Ascending aorta (tissue), 2 donors: ENCODE data around the gene CT83. TPM values are rescaled to one million over a fixed set of nuclear protein-coding genes. Genes with fewer than 3 reads are reported as not detected.

Source experiments
- DNase-seq, 2 donors: peaks; one replicate each; pipeline ENCODE4 v3.0.0-alpha.2; 2019; ENCODE audit warnings: low spot score in 2 of 2
- H3K27ac ChIP-seq, 2 donors: fragments of 200-600 bp; sonication (generic); one replicate each; pipeline ENCODE4 v1.5.1; 2016 to 2017; ENCODE audit warnings: mild to moderate bottlenecking in 1 of 2
- H3K27me3 ChIP-seq: fragments of 200-600 bp; sonication (generic); one replicate; pipeline ENCODE4 v1.5.1; 2017
- H3K36me3 ChIP-seq, 2 donors: fragments of 200-600 bp; sonication (generic); one replicate each; pipeline ENCODE4 v1.5.1; 2016
- H3K4me1 ChIP-seq, 2 donors: fragments of 200-600 bp; sonication (generic); one replicate each; pipeline ENCODE4 v1.5.1; 2016 to 2017; ENCODE audit warnings: mild to moderate bottlenecking in 1 of 2
- H3K4me3 ChIP-seq, 2 donors: fragments of 200-600 bp; sonication (generic); one replicate each; pipeline ENCODE4 v1.5.1; 2016 to 2017; ENCODE audit warnings: mild to moderate bottlenecking in 1 of 2
- H3K9me3 ChIP-seq, 2 donors: fragments of 200-600 bp; sonication (generic); one replicate each; pipeline ENCODE4 v1.5.1; 2016
- intact Hi-C: fragments of 100-400 bp; cut with DNase I; formaldehyde crosslinking; loops from one replicate; pipeline ENCODE4 v1.15.1; 2023
- total RNA-seq: library from RNA; depleted of rRNA; stranded (reverse); fragments of >200 nt; gene quantifications from one replicate; pipeline ENCODE4 v1.1.0, GENCODE V29; 2016
- TF ChIP-seq, protein P1 (sequence below), 3 experiments: fragments of 200-600 bp in 2 of 3; fragments of 450-650 bp in 1 of 3; sonication (generic) in 2 of 3; IDR thresholded peaks; one replicate each; pipeline ENCODE4 v1.5.1; 2016 to 2019; ENCODE audit warnings: antibody characterized with exemption in 3 of 3, mild to moderate bottlenecking in 1 of 3, moderate library complexity in 1 of 3

The CT83 gene, protein sequence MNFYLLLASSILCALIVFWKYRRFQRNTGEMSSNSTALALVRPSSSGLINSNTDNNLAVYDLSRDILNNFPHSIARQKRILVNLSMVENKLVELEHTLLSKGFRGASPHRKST
- total RNA-seq = not detected

DNA sequence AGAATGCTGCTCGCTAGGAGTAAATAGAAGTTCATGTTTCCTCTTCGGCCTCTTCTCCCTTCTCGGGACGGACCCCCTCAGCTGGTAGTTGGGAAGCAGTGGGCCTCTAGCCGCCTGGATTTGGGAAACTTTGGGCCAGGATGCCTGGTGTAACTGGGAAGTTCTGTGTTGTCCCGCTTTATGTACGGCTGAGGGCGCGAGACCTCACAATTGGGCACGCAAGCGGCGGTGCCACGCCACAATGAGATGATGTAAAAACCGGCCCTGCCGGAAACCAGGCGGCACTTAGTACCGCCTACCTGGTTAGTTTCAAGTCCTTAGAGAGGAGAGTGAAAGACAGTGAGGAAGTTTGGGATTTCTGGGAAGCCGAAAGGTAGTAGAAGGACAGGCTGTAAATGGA lies at the start of gene CT83:
Gene CT83, minus strand, starts transcription at position 155 of the 400 bp plus-strand sequence. Its CDS starts 120 bp downstream, at position 35.
- Histone ChIP-seq H3K27ac (no peak within 1 kb of the TSS), H3K4me3 (no peak within 1 kb of the TSS), H3K27me3 (no peaks in the 10 kb centered on the region), H3K9me3 (no peaks in the 10 kb centered on the region), H3K4me1 (no peaks in the 10 kb centered on the region), H3K36me3 (no peaks in the 10 kb centered on the region)
- DNase-seq = no peak
- intact Hi-C loops = no loop called here
- TF ChIP-seq, protein P1, sequence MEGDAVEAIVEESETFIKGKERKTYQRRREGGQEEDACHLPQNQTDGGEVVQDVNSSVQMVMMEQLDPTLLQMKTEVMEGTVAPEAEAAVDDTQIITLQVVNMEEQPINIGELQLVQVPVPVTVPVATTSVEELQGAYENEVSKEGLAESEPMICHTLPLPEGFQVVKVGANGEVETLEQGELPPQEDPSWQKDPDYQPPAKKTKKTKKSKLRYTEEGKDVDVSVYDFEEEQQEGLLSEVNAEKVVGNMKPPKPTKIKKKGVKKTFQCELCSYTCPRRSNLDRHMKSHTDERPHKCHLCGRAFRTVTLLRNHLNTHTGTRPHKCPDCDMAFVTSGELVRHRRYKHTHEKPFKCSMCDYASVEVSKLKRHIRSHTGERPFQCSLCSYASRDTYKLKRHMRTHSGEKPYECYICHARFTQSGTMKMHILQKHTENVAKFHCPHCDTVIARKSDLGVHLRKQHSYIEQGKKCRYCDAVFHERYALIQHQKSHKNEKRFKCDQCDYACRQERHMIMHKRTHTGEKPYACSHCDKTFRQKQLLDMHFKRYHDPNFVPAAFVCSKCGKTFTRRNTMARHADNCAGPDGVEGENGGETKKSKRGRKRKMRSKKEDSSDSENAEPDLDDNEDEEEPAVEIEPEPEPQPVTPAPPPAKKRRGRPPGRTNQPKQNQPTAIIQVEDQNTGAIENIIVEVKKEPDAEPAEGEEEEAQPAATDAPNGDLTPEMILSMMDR (IDR thresholded peaks at IDR 0.05) = no peak

DNA sequence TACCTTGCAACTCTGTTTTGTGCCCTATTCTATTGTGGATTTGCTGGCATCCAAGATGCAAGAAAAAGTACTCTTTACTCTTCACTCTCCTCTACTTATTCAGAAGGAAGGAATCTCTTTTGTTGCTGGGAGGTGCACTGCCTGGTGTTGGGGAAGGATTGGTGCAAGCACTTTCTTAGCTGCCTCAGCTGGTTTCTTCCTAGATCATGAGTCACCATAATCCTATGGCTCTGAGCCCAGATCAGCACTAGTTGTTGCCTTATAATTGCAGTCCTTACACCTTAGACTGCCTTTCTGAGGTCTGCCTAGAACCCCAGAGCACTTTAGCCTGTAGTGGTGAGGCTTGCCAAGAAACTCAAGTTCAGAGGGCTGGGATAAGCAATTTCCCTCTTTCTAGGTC lies 37.0 kb upstream of the CT83 start:
- no peaks in the 10 kb centered on the region for H3K36me3 ChIP-seq
- no peak overlapping the region for H3K4me3 ChIP-seq
- TF ChIP-seq, protein P1 (IDR thresholded peaks at IDR 0.05) = no peak
- DNase-seq = no peak
- no peak overlapping the region for H3K27ac ChIP-seq
- no peaks in the 10 kb centered on the region for H3K27me3 ChIP-seq
- no peaks in the 10 kb centered on the region for H3K4me1 ChIP-seq
- no peaks in the 10 kb centered on the region for H3K9me3 ChIP-seq
- intact Hi-C loops = no loop called here

DNA sequence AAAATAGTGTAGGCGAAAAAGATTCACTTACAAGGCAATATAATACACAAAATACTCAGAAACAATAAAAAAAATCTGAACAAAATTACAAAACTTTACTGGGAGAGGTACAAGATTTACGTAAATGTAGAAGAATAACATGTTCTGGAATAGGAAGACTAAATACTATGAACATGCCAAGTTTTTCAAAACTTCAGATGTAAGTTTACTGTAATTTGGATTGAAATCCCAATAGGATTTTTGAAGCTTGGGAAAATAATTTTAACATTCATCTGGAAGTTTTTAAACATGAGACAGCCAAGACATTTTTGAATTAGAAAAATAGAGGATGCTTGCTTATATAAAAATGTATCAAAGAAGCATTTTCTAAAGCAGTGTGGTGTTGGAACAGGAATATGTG lies 30.5 kb upstream of the CT83 start:
- no peak overlapping the region for H3K27ac ChIP-seq

DNA sequence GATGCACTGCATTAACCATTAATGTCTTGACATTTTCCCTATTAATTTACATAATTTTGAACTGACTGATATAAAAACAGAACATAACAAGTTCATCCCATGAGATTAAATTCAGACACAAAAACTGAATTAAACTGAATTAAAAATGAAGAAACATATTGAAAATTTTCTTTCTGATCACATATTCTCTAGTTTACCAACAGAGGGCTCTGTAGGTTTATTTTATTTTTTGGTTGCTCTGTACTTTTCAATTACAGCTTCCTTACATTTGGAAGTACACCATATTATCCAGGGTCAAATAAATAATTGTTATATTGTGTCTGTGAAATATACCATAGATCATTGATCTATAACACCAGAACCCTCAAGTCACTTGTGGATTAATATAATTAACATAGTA lies 27.3 kb upstream of the CT83 start:
- no peaks in the 10 kb centered on the region for H3K27me3 ChIP-seq
- no peak overlapping the region for H3K4me3 ChIP-seq
- TF ChIP-seq, protein P1 (IDR thresholded peaks at IDR 0.05) = peak in 1 of 3 experiments; percentile 13
- H3K36me3 ChIP-seq = no peaks in the 10 kb centered on the region
- H3K4me1 ChIP-seq = no peaks in the 10 kb centered on the region
- intact Hi-C loops = no loop called here
- no peaks in the 10 kb centered on the region for H3K9me3 ChIP-seq
- DNase-seq = no peak
- H3K27ac ChIP-seq = no peak overlapping the region

More for the DNA sequence above, 30.5 kb upstream of the CT83 start:
- Histone ChIP-seq H3K9me3 (no peaks in the 10 kb centered on the region), H3K4me3 (no peak overlapping the region), H3K36me3 (no peaks in the 10 kb centered on the region), H3K4me1 (no peaks in the 10 kb centered on the region), H3K27me3 (no peaks in the 10 kb centered on the region)
- intact Hi-C loops = no loop called here
- TF ChIP-seq, protein P1 (IDR thresholded peaks at IDR 0.05) = no peak
- no peak for DNase-seq

DNA sequence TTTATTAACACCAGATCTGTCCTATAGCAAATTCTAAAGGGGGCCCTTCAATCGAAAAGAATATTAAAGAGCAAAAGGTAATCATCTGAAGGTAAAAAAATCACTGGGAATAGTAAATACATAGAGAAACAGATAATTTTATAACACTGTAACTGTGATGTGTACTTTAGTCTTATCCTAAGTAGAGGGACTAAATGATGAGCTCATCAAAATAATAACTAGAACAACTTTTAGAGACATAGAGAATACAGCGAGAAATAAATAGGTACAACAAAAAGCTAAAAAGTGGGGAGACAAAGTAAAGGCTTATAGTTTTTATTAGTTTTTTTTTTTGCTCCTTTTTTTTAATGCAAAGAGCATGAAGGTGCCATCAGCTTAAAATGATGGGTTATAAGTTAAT lies 17.3 kb upstream of the CT83 start:
- Histone ChIP-seq H3K9me3 (no peaks in the 10 kb centered on the region), H3K27ac (no peak overlapping the region), H3K27me3 (no peaks in the 10 kb centered on the region), H3K36me3 (no peaks in the 10 kb centered on the region), H3K4me1 (no peaks in the 10 kb centered on the region), H3K4me3 (no peak overlapping the region)
- no peak for DNase-seq
- TF ChIP-seq, protein P1 (IDR thresholded peaks at IDR 0.05) = no peak
- intact Hi-C loops = no loop called here

DNA sequence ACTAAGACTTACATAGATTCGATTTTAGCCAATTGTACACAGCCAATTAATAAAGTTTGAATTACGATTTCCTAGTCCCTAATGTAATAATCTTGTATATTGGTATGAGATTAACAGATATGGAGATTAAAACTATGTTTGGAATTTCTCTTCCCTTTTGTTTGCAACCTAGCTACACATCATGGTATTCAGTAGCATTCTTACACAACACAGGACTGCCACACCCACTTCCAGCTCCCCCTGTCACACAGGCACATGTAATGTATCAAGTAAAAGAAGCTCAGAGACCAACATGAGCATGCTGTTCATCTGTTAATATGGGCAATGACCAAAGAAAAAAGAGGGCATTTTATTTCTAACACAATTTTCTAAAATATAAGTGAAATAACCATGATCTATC lies 13.6 kb downstream of the CT83 start:
- TF ChIP-seq, protein P1 (IDR thresholded peaks at IDR 0.05) = no peak
- intact Hi-C loops = no loop called here
- Histone ChIP-seq H3K36me3 (no peaks in the 10 kb centered on the region), H3K4me1 (no peaks in the 10 kb centered on the region), H3K27ac (no peak overlapping the region), H3K27me3 (no peaks in the 10 kb centered on the region), H3K4me3 (no peak overlapping the region), H3K9me3 (no peaks in the 10 kb centered on the region)
- no peak for DNase-seq
